ENCODE measurements around the gene DOLPP1. TPM values are rescaled to one million over a fixed set of nuclear protein-coding genes. Genes with fewer than 3 reads are reported as not detected.

The DOLPP1 gene
- total and polyA plus RNA-seq, 2 of the 13 experiments (the other 11 are each of a cell fraction or from before 2014, with no cell fraction given), result 21.0 to 34.1 TPM

- TF ChIP-seq HIVEP1 (CRISPR knock-in tag; IDR thresholded peaks at IDR 0.05), result 0 out of 2 replicates have a peak, but pooled peaks have one; percentile 6
- TF ChIP-seq ZNF550 (CRISPR knock-in tag; IDR thresholded peaks at IDR 0.05; ENCODE audit: borderline replicate concordance), result no peak
- TF ChIP-seq HNRNPL (IDR thresholded peaks at IDR 0.05; ENCODE audit: low read depth, low read length), result no peak
- TF ChIP-seq RORA (CRISPR knock-in tag; IDR thresholded peaks at IDR 0.05), result no peak
- TF ChIP-seq SPEN (CRISPR knock-in tag; IDR thresholded peaks at IDR 0.05; ENCODE audit: low read depth), result peak; percentile 45; the same call in 1 of the 2 replicates
- TF ChIP-seq ZNF678 (CRISPR knock-in tag; IDR thresholded peaks at IDR 0.05), result 0 out of 2 replicates have a peak, but pooled peaks have one; percentile 35
- TF ChIP-seq, protein P1, sequence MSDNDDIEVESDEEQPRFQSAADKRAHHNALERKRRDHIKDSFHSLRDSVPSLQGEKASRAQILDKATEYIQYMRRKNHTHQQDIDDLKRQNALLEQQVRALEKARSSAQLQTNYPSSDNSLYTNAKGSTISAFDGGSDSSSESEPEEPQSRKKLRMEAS (IDR thresholded peaks at IDR 0.05), result peak; percentile 72
- TF ChIP-seq NFRKB (IDR thresholded peaks at IDR 0.05), result no peak
- TF ChIP-seq IRF2 (CRISPR knock-in tag; IDR thresholded peaks at IDR 0.05), result 0 out of 2 replicates have a peak, but pooled peaks have one; percentile 20
- TF ChIP-seq, protein P2, sequence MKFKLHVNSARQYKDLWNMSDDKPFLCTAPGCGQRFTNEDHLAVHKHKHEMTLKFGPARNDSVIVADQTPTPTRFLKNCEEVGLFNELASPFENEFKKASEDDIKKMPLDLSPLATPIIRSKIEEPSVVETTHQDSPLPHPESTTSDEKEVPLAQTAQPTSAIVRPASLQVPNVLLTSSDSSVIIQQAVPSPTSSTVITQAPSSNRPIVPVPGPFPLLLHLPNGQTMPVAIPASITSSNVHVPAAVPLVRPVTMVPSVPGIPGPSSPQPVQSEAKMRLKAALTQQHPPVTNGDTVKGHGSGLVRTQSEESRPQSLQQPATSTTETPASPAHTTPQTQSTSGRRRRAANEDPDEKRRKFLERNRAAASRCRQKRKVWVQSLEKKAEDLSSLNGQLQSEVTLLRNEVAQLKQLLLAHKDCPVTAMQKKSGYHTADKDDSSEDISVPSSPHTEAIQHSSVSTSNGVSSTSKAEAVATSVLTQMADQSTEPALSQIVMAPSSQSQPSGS (CRISPR knock-in tag; IDR thresholded peaks at IDR 0.05), result no peak
- peak; percentile 36; the same call in 1 of the 2 replicates for TF ChIP-seq NFYB (CRISPR knock-in tag; IDR thresholded peaks at IDR 0.05)
- peak; percentile 62 for TF ChIP-seq ZNF563 (CRISPR knock-in tag; IDR thresholded peaks at IDR 0.05)
- peak; percentile 30; the same call in 1 of the 2 replicates for TF ChIP-seq TGIF2 (CRISPR knock-in tag; IDR thresholded peaks at IDR 0.05)
- TF ChIP-seq, protein P3, sequence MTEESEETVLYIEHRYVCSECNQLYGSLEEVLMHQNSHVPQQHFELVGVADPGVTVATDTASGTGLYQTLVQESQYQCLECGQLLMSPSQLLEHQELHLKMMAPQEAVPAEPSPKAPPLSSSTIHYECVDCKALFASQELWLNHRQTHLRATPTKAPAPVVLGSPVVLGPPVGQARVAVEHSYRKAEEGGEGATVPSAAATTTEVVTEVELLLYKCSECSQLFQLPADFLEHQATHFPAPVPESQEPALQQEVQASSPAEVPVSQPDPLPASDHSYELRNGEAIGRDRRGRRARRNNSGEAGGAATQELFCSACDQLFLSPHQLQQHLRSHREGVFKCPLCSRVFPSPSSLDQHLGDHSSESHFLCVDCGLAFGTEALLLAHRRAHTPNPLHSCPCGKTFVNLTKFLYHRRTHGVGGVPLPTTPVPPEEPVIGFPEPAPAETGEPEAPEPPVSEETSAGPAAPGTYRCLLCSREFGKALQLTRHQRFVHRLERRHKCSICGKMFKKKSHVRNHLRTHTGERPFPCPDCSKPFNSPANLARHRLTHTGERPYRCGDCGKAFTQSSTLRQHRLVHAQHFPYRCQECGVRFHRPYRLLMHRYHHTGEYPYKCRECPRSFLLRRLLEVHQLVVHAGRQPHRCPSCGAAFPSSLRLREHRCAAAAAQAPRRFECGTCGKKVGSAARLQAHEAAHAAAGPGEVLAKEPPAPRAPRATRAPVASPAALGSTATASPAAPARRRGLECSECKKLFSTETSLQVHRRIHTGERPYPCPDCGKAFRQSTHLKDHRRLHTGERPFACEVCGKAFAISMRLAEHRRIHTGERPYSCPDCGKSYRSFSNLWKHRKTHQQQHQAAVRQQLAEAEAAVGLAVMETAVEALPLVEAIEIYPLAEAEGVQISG (CRISPR knock-in tag; IDR thresholded peaks at IDR 0.05), result peak; percentile 35
- TF ChIP-seq, protein P4, sequence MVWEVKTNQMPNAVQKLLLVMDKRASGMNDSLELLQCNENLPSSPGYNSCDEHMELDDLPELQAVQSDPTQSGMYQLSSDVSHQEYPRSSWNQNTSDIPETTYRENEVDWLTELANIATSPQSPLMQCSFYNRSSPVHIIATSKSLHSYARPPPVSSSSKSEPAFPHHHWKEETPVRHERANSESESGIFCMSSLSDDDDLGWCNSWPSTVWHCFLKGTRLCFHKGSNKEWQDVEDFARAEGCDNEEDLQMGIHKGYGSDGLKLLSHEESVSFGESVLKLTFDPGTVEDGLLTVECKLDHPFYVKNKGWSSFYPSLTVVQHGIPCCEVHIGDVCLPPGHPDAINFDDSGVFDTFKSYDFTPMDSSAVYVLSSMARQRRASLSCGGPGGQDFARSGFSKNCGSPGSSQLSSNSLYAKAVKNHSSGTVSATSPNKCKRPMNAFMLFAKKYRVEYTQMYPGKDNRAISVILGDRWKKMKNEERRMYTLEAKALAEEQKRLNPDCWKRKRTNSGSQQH (CRISPR knock-in tag; IDR thresholded peaks at IDR 0.05; ENCODE audit: low read depth), result peak; percentile 47; the same call in 1 of the 2 replicates
- TF ChIP-seq ERF (CRISPR knock-in tag; IDR thresholded peaks at IDR 0.05), result peak; percentile 59; the same call in 1 of the 2 replicates
- TF ChIP-seq SATB2 (CRISPR knock-in tag; IDR thresholded peaks at IDR 0.05), result peak; percentile 40; the same call in 1 of the 2 replicates
- TF ChIP-seq ZNF709 (CRISPR knock-in tag; IDR thresholded peaks at IDR 0.05), result peak; percentile 37
- TF ChIP-seq MXI1 (IDR thresholded peaks at IDR 0.05; ENCODE audit: borderline replicate concordance, low read depth, low read length), result 0 out of 3 replicates have a peak, but pooled peaks have one; percentile 7
- TF ChIP-seq, protein P5, sequence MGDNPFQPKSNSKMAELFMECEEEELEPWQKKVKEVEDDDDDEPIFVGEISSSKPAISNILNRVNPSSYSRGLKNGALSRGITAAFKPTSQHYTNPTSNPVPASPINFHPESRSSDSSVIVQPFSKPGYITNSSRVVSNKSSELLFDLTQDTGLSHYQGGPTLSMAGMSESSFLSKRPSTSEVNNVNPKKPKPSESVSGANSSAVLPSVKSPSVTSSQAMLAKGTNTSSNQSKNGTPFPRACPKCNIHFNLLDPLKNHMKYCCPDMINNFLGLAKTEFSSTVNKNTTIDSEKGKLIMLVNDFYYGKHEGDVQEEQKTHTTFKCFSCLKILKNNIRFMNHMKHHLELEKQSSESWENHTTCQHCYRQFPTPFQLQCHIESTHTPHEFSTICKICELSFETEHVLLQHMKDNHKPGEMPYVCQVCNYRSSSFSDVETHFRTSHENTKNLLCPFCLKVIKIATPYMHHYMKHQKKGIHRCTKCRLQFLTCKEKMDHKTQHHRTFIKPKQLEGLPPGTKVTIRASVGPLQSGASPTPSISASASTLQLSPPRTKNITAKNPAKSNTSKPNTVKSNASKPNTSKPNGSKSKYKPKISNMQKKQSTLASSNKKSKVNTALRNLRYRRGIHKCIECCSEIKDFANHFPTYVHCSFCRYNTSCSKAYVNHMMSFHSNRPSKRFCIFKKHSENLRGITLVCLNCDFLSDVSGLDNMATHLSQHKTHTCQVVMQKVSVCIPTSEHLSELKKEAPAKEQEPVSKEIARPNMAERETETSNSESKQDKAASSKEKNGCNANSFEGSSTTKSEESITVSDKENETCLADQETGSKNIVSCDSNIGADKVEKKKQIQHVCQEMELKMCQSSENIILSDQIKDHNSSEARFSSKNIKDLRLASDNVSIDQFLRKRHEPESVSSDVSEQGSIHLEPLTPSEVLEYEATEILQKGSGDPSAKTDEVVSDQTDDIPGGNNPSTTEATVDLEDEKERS (CRISPR knock-in tag; IDR thresholded peaks at IDR 0.05), result peak; percentile 27; the same call in 1 of the 2 replicates
- peak; percentile 2; the same call in 1 of the 2 replicates for TF ChIP-seq ZNF777 (CRISPR knock-in tag; IDR thresholded peaks at IDR 0.05)
Observed at GRCh38 chr9:129110740-129111527, 30.0 kb downstream of the DOLPP1 start, which contains the start of the genes CRAT and PTPA (continued).

All from HepG2 (cell line).